Posterior vena cava (tissue), 2 donors: ENCODE measurements around the gene TBC1D22A. TPM values are rescaled to one million over a fixed set of nuclear protein-coding genes. Genes with fewer than 3 reads are reported as not detected.

ENCODE experiments used
- DNase-seq: peaks from one replicate; pipeline ENCODE4 v3.0.0-alpha.2; 2020; ENCODE audit warnings: low spot score
- intact Hi-C, 2 donors: fragments of 100-400 bp; cut with DNase I; formaldehyde crosslinking; loops; one replicate each; pipeline versions ENCODE4 v1.14.1 to v1.14.2; 2022 to 2023
- total RNA-seq, 2 donors: library from RNA; stranded (reverse); fragmentation: NEBNext Ultra II Directional; extraction: Animal tissue kit (Norgen Biotek cat#: 25700); gene quantifications; one replicate each; pipeline ENCODE4 v1.2.1, GENCODE V29; 2021
- donor health status: DM: yes; HTN: yes; CAD: no.
- donor health status: DM: yes; HTN: yes; CAD: no.

Gene TBC1D22A
- total RNA-seq, 2 donors from 2014 or later: 19.3 to 21.7 TPM

DNA sequence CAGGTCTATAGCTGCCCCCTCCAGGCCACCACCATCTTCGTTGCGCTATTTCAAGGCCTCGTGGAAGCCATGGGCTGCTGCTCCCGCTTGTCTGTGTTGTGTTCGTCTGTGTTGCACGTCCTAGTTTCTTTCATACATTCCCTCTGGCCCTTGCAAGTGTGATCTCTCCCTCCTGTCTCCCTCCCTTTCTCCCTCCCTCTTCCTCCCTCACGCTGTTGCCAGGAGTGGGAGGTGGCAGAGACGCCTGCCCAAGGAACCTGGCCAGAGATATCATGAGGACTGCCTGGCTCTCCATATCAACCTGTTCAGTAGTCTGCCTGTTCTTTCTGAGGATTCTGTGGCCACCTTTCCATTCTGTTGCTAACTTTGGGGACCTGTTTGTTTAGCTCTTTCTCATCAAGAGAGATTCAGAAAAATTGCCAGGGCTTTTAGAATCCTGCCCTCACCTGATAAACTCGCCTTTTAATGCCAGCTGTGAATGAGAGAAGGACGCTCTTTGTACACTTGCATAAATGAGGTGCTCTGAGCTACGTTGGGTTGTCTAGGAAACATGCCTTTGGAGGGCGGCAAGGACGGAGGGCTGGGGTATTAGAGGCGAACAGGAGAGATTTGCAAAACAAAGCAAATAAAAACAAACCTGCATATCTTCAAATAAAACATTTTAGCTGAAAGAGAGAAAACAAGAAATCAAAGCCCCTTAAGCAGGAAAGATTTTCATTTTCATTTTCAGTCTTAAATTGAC, 185.2 kb downstream of the TBC1D22A start:
- no peak for DNase-seq
- intact Hi-C loops: no loop called here

DNA sequence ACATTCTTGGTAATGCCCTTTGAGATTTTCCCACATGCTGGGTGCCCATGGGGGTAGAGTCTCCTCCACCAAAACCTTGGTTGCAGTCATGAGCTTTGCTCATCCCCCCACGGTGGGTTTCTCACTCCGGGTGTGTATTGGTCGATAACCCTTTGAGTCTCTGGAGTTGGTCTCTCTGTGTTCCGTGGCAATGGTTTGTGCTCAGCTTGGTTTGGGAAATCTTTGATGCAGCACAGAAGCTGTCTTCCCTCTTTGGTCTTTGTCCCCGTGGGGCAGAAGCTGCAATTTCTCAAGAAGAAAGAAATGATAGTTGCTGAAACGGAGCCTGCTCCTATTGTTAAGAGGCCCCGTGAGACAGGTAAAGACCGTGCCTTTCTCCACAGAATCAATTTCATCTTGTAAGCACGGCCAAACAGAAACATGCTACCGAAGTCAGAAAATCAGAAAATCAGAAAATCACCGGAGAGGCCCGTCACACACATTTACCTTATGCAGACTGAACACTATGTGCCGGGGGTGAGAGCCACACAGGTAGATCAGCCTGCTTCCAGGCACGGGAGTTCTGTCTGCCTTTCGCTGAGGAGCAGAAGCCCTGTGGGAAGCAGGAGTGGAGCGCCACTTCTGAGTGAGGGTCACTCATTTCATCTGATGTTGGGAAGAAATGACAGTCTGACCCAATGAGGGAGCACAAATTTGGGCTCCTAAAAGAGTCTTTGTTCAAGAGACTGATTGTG, 186.1 kb downstream of the TBC1D22A start:
- intact Hi-C loops: no loop called here
- DNase-seq: no peak

DNA sequence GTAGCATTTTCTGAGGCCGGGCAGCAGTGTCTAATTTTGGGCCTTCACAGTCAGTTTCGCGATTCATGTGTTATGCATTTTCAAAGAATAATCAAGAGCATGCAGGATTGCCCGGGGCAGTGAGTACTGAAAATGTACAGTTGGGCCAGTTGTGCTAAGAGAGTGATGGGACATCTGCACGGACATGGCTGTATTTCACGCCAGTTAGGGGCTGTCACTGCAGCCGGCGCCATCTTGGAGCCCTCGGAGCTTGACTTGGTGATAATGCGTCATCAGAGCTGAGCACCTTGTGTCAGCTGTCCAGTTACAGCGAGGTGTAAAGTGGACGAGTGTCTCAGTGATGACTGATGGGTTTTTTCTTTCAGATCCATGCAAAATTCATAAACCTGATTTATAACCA, 188.9 kb downstream of the TBC1D22A start:
- intact Hi-C loops: no loop called here
- no peak for DNase-seq

DNA sequence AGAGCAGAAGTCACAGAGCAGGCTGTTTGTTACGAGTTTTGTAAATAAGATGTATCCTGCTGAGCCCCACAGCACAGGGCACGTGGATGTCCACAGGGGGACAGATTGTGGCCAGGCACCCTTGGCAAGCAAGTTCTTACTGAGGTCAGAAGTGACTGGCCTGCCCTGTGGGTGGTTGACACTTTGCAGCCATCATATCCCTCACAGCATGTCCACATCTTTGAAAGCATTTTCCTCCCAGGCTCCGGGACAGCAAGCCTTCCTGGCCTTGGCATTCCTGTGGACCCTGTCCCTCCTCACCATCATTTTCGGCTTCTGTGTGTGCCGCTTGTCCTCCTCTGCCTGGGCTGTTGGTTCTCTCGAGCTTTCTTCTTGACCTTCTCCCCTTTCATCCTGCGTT, 189.5 kb downstream of the TBC1D22A start:
- DNase-seq: no peak
- intact Hi-C loops: no loop called here

DNA sequence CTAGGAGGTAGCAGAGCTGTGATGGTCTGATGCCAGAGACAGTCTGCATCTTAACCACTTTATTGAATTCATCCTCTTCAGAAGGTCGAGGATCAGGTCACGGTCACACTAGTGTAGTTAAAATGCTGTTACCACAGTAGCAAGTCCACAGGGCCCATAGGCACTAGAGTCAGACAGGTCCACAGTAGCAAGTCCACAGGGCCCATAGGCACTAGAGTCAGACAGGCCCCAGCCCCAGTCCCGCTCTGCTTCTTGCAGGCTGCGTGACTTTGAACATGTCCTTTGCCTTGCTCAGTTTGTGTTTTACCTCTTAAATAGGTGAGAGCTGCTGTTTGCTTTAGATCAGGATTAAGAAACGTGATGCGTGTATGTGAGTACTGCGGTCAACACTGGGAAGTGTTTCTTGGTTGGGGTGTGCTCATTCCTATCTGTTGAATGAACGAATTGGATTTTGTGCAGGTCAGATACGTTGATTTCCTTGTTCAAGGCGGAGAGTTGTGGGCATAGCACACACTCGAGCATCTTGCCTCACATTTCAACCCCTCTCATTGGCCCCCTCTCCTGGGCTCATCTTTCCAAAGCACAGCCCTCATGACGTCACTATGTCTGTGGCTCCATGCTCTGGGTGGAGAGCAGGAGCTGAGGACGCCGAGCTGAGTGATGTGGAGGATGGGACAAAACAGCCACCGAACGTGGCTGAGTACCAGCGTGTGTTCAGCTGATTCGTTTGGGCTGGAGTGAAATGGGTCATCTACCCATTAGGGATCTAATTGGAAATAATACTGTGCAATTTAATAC, 191.7 kb downstream of the TBC1D22A start:
- intact Hi-C loops: no loop called here
- no peak for DNase-seq

DNA sequence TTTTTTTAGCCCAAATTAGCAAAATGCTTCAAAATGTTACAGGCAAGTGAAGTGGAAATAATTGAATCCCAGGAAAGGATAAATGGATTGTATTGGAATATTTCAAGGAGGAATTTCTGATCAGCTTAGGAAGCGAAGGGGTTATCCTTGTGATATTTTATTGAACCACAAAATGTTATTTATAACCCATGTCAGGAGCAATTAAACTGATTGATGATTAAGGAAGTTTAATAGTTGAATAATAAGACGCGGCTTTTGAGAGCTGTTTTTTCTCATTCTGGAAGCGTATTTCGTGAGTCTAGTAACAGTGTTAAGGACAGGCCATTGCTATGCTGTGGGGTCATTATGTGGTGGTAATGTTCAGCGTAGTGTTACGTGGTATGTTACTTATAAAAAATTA, 192.3 kb downstream of the TBC1D22A start:
- intact Hi-C loops: no loop called here
- no peak for DNase-seq

DNA sequence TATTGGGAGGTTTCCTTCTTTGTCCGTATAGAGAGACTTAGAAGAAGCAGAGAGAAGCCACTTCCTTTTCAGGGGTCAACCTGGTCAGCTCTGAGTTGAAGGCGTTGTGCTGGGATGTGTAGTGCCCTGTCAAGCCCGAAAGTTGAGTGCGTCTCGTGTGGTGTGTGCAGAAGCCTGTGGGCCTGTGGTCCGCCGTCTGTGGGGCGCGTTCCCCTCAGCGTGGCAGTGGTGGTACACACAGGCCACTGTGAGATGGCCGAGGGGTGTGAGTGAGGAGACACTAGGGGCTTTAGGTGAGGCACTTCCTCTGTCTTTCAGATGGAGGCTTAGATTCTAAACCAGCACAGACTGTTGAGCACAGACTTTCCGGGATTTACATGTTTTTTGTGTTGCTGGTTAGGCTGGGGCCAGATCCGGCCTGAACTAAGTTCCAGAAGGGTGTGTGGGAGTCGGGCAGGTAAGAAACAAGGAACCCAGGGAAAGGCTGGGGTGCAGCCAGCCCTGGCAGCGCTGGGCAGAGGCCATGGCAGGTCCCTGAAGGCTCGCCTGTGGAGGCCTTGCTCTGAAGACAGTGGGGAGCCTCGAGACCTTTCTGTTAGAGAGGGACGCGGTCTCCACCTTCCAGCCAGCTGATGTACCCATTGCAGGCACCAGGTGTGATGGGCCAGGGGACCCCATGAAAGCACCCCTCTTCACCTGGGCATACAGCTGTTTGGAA, 194.2 kb downstream of the TBC1D22A start:
- no peak for DNase-seq
- intact Hi-C loops: no loop called here

DNA sequence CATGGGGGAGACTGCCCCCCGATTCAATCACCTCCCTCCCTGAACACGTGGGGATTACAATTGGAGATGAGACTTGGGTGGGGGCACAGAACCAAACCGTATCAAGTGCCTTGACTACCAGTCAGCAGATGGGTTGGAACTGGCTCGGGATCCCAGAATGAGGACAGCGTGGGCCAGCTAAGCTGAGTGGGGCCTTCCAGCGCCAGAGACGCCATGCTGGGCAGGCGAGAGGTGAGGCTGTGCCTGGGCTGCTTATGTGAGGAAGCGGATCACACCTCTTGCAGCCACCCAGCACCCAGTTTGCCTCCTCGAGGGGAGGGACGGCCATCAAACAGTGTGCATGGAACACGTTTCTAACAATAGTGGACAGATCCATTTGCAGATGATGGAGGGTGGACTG, 195.1 kb downstream of the TBC1D22A start:
- intact Hi-C loops: no loop called here
- DNase-seq: no peak

DNA sequence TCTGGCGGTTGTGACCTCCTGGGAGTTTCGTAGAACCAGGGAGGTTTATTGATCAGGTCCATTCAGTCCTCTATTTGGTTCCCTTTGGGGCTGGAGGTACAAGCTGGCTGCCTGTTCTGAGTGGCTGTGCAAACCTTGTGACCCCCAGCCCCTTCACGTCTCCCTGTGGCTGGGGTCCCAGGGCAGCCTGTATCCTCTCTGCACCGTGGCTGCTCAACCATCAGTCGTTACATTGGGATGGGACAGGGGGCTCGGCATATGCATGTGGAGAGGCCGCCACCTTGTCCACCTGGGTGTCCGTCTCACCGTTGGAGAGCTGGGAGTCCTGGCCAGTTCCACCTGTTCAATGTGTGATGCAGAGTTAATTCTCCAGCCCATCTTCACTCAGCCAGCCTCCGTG, 195.7 kb downstream of the TBC1D22A start:
- intact Hi-C loops: no loop called here
- DNase-seq: no peak

DNA sequence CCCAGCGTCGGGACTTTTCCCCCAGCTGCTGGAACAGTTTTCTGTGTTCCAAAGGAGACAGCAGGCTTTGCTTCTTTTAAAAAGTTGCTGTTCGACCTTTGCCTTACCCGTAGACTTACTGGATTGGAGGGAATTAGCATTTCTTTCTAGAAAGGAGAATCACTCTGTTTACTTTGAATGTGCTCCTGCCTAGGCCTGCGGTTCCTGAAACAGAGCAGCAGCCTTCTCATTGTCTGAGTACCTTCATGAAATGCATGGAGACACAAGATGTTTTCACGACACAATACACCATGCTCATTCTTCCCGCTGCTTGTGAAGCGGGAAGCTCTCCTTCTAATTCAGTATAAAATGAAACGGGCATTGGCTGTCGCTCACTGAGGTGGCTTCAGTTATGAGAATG, 196.2 kb downstream of the TBC1D22A start:
- no peak for DNase-seq
- intact Hi-C loops: no loop called here

DNA sequence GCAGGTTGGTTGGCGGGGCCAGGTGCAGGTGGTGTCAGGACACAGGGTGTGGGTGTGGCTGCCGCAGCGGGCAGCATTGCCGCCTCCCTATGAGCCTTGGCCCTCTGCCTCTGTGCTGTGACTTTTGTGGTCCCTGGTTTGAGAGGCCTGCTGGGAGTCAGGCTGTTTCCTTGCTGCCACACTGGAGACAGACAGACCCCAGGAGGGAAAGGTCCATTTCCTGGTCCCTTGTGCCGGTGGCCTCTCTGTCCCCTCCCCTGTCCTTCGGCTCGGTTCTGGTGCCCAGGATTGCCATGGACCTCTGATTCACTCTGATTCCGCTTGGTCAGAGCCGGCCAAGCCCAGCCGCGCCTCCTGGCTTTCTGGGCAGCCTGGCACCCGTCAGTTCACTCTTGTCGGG, 196.9 kb downstream of the TBC1D22A start:
- intact Hi-C loops: no loop called here
- no peak for DNase-seq

DNA sequence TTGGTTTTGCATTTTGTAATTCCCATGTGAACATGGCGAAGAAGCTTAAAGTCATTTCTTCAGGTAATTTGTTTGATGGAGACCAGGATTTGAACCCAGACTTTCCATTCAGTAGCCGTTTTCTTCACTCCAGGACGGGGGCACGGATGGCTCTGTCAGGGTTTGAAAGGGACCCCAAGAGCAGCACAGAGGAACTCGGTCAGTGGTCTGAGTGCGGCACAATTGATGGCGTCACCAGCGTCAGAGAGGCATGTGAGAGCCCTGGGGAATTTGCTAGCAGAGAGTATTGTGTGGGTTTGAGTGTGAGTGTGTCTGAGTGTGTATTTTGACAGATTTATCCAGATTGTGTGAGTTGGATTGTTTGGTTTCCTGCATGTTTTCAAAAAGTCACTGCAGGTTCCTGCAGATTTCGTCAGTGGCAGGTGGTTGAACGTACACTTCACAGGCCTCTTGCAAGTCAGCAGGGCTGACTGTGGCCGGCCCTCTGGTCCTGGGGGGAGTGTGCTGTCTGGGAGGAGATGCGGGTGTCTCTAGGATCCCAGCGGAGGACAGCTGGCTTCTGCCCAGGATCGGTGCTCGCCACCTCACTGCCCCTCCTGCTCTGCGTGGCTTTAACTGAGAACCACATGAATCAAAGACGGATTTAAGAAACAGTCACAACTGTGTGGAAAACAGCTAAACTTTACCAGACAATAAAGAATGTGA, 199.3 kb downstream of the TBC1D22A start:
- no peak for DNase-seq
- intact Hi-C loops: no loop called here

DNA sequence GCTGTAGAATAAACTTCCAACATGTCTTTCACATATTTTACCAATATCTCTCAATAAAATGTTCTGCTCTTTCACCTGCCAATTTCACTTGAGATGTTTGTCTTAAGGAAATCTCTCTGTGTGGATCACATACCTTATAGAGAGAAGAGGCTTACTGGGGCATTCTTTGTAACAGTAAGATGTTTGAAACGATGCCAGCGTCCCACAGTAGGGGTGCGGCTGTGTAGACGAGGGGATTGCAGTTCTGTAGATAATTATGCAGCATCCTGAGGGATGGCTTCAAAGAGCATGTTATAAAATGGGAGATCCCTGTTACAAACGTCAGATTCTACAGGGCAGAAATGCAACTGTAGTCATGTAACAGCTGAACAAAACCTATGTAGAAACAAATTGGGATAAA, 200.0 kb downstream of the TBC1D22A start:
- intact Hi-C loops: no loop called here
- no peak for DNase-seq

DNA sequence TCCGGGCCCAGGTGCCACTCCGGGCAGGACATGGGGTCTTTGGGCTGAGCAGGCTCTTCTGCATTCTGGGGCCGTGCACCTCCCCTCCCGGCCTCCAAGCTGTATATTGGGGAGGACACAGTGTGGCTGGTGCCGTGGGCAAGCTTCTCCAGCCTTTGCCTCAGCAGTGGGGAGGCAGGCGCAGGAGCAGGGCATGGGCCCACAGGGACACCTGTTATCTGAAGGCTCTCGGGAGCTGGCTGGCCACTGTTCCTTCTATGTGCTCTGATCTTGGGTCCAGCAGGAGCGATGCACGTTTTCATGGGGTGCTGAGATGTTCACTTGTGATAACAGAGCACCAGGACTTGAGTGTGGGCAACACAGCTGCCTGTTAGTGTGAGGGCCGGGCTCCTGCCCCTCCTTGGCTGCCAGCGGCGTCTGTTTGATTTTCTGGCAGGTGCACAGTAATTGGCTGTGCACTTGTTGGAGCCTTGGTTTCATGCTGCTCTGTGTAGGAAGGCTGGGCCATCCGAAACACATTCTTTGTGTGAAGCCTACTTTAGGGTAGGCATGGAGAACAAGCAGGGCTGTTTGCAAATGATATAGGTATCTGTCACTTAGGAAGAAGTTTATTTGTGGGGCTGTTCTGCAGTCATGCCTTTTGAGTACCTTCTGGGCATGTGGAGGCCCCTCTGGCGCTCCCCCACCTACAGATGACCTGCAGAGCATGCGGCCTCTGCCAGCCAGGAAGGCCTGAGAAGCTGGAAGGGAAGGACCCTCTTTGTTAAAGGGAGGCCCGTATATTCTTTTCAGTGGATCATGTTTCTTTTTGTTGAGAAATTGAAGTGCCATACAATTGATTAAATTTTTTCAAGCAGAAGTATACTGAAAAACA, 201.5 kb downstream of the TBC1D22A start:
- intact Hi-C loops: no loop called here
- DNase-seq: peak; percentile 79

DNA sequence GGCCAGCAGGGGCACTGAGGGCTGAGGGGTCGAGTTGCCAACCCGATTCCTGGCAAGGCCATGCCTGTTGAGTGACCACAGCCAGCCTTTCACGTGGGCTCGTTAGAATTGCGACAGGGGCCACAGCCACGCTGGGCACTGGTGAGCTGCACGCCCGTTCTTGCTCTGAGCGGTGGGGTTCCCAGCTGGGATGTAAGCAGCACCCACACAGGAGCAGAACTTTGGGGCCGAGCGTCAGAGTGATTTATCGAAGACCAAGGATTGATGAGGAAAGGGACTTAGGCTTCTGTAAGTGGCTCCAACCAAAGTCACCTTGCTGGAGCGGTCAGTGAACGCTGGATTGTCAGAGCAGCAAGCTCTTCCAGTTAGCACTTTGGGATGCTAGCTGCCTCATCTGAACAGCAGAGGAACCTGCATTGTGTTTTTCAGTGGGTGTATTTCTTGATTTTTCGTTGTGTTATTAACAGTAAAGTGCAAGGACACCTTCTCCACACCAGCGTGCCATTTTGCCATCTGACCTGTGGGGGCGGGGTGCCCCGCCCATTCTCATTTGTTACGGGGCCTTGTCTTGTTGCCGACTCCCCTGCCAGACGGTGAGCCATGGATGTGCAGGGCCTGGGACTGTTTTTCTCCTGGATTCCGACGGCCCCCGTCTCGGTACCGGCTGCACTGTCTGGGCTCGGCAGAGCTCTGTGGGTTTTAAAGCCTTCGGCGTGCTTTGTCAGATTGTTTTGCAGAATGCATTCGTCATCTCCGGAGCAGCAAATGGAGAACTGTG, 202.5 kb downstream of the TBC1D22A start:
- peak; percentile 25 for DNase-seq
- intact Hi-C loops: no loop called here

DNA sequence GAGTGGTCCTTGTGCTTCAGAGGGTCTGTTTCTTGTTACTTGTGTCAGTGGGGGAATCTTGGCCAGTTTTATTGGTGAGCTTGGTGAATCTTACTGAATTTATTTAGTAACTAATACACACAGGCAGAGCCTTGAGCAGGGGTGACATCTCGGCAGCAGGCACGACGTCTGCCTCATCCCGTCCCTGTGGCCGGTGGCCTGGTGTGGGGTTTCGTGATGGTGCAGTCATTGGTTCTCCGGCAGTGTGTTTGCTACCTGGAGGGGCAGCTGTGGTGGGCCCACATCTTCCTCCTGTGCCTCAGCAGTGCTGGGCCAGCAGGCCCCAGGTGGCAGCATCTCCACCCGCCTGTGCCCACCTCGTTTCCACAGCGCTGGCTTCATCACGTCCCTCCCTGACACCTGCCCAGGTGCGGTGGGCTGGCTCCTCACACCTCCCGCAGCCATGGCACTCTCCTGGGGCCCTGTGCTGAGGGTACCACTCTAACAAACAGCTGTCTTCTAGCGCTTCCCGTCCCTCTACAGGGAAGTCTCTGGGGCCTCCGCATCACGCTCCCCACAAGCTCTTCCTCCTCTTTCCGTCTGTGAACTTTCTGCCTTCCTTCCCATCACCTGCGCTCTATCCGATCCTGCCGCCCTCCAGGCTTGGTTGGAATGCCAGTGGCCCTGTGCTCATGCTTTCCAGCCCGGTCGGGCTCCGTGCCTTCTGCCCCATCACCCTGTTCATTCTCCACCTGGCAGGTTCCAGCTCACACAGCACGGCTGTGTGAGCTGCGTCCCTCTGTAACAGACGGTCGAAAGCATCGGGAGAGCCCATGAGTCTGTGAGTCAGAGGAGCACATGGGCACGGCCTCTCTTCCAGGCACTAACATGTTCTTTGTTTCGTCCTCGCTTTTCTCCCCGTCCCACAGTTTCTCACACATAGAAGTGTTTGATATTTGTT, 203.4 kb downstream of the TBC1D22A start:
- DNase-seq: peak; percentile 62
- intact Hi-C loops: no loop called here
